AG10803 (cell line): ENCODE results near the gene EPAS1.

Experiments used
- DNase-seq: peaks from one replicate; pipeline ENCODE4 v3.0.0; 2010; ENCODE audit warnings: low read depth
- H3K4me3 ChIP-seq: 2 replicates; pipeline ENCODE4 v1.5.1; 2011; ENCODE audit warnings: mild to moderate bottlenecking, low read length, control low read depth
- TF ChIP-seq, protein P1 (sequence below): conservative IDR thresholded peaks from 2 replicates; pipeline ENCODE4 v1.5.1; 2011; ENCODE audit warnings: mild to moderate bottlenecking, low read length, control low read depth, inconsistent platforms

The EPAS1 gene

DNA sequence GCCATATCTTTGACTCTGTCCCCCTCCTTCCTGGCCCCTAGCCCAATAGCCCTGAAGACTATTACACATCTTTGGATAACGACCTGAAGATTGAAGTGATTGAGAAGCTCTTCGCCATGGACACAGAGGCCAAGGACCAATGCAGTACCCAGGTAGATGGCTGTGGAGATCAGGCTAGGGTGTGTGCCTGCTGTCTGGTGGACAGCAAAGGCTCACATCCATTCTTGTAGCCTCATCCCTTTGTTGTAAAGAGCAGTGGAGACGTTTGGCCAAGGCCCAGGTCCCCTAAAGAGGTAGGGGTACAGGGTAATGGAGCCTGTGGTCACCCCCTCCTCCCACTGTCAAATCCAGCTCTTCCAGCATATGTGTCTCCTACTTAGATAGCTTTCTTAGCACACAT is 81.4 kb downstream of the EPAS1 start:
- TF ChIP-seq, protein P1, sequence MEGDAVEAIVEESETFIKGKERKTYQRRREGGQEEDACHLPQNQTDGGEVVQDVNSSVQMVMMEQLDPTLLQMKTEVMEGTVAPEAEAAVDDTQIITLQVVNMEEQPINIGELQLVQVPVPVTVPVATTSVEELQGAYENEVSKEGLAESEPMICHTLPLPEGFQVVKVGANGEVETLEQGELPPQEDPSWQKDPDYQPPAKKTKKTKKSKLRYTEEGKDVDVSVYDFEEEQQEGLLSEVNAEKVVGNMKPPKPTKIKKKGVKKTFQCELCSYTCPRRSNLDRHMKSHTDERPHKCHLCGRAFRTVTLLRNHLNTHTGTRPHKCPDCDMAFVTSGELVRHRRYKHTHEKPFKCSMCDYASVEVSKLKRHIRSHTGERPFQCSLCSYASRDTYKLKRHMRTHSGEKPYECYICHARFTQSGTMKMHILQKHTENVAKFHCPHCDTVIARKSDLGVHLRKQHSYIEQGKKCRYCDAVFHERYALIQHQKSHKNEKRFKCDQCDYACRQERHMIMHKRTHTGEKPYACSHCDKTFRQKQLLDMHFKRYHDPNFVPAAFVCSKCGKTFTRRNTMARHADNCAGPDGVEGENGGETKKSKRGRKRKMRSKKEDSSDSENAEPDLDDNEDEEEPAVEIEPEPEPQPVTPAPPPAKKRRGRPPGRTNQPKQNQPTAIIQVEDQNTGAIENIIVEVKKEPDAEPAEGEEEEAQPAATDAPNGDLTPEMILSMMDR: no peak
- DNase-seq: no peak
- H3K4me3 ChIP-seq: no peak overlapping the region

DNA sequence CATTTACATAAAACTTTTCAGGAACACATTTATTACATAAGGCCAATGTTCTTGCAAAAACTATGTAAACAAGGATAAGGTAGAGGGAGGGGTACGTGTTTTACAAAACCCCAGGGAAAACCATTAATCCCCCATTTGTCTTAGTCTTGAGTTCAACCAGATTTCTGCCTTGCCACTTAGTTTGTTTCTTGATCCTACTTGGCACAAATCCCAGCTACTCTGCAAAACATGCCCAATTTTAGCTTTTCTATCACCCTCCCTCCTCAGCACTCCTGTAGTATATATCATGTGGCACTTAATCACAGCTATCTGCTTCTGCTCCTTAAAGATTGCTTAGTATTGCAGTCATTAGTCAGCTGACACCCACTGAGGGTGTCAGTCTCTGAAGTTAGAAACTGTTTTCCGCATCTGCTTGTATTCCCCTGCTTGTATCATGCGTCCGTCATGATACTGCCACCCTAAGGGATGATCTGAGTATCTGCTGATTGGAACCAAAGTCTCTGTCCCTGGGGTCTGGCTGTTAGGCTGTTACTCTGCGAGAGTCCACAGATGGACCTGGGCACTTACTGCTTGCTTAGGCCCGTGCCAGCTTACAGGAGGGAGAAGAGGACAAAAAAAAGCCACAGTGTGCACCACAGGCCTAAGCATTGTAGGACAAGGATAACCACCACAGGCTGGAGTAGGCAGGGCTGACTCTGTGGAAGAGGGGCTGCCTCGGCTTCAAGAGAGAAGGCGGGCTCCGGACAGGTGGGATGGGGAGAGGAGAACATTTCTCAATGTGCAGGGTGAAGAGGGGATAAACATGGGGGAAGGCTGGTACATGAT is 82.2 kb downstream of the EPAS1 start:
- TF ChIP-seq, protein P1: no peak
- no peak for DNase-seq
- H3K4me3 ChIP-seq: no peak overlapping the region

DNA sequence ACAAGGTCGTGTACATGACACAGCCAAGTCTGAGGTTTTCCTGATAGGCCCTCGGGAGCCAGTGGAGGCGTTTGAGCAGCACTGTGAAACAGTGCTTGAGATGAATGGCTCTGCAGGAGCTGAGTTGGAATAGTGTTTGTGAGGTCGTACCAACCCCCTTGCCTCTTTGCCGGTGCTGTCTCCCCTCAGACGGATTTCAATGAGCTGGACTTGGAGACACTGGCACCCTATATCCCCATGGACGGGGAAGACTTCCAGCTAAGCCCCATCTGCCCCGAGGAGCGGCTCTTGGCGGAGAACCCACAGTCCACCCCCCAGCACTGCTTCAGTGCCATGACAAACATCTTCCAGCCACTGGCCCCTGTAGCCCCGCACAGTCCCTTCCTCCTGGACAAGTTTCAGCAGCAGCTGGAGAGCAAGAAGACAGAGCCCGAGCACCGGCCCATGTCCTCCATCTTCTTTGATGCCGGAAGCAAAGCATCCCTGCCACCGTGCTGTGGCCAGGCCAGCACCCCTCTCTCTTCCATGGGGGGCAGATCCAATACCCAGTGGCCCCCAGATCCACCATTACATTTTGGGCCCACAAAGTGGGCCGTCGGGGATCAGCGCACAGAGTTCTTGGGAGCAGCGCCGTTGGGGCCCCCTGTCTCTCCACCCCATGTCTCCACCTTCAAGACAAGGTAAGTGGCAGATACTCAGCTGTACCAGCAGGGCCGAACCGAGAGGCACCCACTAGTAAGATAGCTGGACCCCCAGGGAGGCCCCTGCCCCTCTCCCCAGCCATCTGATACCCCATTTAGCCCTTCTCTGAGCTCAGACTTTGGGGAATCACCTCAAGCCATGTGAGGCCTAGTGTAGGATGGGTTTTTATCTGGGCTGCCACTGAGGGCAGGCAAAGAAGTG is 83.1 kb downstream of the EPAS1 start:
- no peak overlapping the region for H3K4me3 ChIP-seq
- no peak for DNase-seq
- TF ChIP-seq, protein P1: no peak

DNA sequence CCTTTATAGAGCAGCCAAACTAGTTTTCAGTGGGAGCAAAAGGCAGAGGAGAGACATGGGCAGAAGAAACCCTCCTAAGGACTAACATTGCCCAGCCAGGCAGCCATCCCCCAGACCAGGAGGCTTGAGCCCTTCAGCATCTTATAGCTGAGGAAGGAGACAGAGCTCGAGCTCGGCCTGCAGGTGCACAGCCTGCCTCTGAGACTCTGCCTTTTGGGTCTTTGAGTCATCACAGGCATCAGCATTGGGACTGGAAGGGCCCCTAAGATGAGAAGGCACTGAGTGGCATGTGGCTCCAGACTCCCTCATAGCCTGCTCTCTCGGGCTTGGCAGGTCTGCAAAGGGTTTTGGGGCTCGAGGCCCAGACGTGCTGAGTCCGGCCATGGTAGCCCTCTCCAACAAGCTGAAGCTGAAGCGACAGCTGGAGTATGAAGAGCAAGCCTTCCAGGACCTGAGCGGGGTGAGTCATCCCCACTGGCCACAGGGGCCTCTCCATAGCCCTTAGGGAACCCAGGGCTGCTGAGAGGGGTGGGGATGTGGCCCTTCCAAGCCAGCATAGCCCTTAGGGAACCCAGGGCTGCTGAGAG is 84.1 kb downstream of the EPAS1 start:
- DNase-seq: no peak
- TF ChIP-seq, protein P1: no peak
- no peak overlapping the region for H3K4me3 ChIP-seq

DNA sequence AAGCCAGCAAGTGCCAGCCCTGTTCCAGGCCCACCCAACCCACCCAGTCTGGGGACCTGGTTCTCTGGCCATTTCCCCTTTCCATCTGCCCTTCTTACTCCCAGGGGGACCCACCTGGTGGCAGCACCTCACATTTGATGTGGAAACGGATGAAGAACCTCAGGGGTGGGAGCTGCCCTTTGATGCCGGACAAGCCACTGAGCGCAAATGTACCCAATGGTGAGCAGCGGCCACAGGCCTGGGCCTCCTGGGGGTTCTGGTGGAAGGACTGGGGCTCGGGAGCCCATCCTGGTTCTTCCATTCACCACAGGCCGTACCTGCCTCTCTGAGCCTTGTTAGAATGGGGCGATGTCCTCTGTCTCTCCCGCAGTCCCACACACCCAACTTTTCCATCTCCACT is 84.7 kb downstream of the EPAS1 start:
- TF ChIP-seq, protein P1: no peak
- DNase-seq: no peak

DNA sequence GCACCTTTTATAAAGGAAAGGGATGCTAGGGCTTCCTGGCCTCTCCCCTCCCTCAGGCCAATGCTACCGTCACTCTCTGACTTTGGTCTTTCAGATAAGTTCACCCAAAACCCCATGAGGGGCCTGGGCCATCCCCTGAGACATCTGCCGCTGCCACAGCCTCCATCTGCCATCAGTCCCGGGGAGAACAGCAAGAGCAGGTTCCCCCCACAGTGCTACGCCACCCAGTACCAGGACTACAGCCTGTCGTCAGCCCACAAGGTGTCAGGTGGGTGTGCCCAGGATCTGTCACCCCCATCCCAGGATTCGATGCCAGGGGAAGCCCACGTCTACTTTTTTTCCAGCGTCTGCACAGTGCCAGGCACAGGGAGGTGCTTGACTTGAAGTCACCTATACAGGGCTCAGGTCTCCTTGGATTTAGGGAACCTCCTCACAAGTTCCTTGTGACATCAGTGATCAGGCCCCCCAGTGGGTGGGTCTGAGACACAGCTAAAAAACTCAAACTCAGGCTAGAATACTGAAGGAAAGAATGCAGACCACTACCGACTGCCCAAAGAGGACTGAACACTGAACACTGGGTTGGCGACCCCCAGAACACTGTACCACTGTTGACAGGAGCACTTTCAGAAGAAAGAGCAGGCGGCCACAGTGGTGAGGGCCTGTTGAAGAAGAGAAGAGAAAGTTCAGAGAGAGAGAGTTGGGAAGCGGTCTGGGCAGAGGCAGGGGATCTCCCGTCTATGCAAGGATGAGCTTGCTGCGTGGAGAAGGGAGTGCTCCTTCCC is 85.3 kb downstream of the EPAS1 start:
- TF ChIP-seq, protein P1: no peak
- no peak for DNase-seq
- no peak overlapping the region for H3K4me3 ChIP-seq

More for the DNA sequence above, 84.7 kb downstream of the EPAS1 start:
- H3K4me3 ChIP-seq: no peak overlapping the region
